HG03066 (cell line): ENCODE results near the gene ACSF3.
"Not testable (repeated sequence)": the region's sequence is repeated elsewhere in the genome, so short reads cannot be mapped to it uniquely, and the experiment has no call there.

Source experiments
- ATAC-seq: cut with Tn5 transposase; IDR thresholded peaks from one replicate; pipeline ENCODE4 v1.9.1; 2021; ENCODE audit warnings: low read depth; ENCODE audit not compliant: unreplicated experiment

ACSF3 gene

DNA sequence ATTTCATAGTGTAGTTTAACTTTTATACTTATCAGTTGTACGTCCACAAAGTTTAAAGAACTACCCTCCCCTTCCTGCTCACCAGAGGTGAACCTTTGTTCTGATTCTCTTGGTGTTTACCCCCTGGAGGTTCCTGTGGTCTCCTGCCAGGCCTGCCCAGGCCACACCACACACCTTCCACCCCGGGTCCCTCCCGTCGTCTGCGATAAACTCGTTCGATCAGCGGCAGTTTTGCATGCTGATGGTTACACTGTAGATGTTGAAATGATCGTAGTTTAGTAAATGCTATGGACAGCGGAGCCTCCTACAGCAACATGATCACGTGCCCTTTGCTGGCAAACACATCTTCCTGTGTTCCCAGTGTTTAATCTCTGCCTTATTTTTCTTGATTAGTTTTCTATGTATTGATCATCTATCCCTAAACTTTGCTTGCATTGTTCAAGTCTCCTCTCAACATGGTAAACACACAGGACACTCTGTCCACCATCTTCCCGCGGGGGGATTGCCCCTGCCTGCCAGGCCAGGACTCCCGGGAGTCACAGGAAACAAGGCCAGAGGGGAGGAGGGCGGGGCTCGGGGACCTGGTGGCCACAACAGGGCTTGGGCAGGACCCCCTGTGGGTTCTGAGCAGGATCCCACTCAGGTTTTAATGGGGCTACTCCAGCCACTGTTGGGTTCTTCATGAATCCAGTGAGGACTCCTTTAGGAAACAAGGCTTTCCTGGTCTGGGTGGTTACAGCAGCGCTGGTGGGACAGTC lies 2.8 kb upstream of the ACSF3 start:
- ATAC-seq: no peak

DNA sequence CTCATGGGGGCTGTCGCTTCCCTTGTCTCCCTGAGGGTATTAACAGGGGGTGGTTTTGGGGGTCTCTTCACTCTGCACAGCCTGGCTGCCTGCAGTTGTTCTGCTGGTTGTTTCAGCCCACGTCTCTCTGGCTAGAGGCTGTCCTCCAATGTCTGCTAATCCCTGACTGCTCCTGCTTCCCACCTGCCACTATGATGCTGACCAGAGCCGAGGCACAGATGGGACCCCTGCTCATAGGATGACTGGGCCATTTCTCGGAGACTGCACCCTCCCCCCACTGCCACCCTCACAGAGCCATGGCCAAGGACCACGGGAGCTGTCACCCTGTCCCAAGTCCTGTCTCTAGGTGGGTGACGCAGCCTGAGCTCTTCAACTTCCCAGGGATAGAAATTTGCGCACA lies 1.6 kb upstream of the ACSF3 start:
- no peak for ATAC-seq

DNA sequence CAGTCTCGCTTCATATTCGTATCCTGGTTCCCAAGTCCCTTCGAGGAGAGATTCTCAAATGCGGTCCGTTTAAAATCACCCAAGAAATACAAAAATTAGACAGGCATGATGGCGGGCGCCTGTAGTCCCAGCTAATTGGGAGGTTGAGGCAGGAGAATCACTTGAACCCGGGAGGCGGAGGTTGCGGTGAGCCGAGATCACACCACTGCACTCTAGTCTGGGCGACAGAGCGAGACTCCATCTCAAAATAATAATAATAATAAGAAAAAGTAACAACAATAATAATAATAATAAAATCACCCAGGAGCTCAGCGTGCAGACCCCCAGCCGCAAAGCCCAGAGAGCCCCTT lies 425 bp upstream of the ACSF3 start:
- ATAC-seq: not testable (repeated sequence)

DNA sequence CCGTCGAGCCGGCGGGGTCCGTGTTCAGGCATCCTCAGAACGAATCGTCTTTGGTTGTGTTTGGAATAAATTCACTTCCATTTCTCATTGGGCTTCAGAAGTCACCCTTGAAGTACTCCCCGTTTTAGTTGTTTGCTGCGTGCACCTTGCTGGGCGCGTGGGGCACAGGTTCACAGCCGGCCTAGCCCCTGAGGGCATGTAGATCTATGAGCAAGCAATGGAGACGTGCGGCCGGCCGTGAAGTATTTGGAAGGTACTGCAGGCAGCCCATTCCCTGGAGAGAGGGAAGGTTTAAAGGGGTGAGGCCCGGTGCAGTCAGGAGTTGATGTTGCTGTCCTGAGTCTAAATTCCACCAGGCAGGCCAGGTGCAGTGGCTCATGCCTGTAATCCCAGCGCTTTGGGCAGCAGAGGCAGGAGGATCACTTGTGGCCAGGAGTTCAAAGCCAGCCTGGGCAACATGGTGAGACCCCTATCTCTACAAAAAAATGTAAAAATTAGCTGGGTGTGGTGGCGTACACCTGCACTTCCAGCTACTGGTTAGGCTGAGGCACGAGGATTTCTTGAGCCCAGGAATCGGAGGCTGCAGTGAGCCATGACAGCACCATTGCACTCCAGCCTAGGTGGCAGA lies 714 bp downstream of the ACSF3 start:
- ATAC-seq: no peak

DNA sequence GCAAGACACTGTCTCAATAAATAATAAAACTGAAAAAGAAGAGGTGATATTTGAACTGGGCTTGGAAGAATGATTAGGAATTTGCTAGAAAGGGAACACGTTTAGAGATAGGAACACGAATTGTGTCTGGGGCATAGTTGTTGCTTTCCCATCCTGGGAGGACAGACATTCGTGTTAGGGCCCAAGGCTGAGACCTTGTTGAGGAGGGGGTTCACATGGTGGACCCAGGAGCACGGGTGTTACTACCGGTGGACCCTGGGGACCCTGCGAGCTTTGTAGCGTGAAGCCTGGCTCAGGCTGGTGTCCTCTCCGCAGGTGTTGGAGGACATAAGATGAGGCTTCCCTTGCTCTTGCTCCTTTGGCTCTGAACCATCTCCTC lies 1.2 kb downstream of the ACSF3 start:
- ATAC-seq: no peak

DNA sequence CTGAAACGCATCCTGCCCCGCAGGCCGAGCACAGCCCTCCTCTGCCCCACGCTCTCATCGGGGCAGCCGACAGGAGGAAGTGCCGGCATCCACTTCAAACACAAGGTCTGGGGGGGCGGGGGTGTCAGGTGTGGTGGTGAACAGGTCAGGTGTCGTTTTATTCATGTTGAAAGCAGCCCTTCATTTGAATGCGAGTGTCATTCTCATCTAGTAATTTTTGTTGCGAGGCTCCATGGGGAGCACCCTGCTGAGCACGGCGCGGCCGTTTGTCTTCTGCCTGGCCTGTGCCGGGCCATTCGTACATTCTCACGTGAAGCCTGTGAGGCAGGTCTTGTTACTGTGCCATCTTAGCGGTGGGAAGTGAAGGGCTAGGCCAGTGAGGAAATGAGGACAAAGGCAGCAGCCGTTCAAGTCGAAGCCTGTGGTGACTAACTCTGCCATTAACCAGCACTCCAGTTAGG lies 1.9 kb downstream of the ACSF3 start:
- no peak for ATAC-seq

DNA sequence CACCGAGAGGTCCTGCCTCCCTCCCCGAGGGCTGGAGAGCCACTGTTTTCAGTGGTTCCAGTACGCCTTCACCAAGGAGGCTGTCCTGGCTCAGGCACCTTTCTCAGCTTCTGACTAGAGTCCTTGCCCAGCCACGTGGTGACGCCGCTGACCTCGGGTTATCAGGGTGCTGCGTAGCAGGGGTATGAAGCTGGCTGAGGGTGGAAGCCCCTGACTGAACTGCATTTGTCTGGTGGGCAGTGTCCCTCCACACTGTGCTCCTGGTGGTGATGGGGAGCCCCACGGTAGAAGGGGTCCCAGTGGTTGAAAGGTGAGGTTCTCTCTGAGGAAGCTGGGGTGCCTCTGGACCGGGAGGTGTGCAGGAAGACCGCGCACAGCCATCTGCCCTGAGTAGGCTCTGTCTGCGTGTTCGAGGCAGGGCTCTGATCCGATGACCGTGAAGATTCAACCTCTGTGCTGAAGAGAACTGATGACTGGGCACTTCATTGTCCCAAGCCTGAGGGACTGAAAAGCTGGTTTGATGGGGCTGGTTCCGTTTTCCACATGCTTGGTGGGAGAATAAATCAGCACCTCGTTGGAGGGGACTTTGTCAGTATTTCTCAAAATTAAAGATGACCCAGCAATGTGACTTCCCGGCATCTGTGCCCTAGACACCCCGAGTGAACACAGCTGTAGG lies 2.5 kb downstream of the ACSF3 start:
- no peak for ATAC-seq

DNA sequence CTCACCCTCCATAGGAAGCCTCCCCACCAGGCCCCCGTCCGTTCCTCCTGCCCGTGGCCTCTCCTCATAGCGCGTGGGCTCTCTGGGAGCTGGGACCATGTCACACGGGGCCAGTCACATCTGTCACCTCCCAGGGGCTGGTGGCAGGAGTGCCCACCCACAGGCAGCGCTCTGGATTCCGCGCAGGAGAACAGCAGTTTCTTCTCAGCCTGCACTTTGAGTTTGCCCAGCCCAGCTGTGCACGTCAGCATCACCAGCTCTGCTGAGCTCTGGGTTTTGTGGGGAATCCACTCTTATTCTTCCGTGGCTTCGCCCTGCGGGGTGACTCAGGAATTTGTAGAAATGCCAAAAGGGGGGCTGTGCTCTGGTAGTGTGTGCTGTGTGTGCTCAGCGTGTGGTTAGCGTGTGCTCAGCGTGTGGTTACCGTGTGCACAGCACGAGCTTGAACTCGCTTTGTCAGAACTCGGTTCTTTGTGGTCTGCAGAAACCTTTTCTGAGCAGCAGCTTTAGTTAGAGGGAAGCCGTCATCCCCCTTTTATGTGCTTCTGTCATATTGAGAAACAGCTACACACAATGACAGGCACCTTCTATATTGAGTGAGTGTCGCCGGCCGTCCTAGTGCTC lies 3.2 kb downstream of the ACSF3 start:
- ATAC-seq: no peak

DNA sequence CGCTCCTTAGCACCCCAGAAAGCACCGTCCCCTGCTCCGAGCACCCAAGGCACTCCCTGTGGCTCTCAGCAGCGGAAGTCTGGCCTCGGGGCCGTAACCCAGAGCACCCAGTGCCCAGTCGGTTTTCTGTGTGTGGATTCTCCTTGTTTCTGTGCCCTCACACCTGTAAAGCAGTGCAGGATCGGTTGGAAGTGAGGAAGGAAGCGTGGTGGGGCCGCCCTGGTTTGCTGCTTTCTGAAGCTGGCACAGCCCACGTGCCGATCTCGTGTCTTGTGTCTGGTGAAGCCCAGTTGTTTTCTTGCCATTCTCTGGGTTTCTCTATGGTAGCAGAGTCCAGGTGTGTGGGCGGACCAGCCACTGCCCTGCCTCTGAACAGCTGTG lies 3.7 kb downstream of the ACSF3 start:
- no peak for ATAC-seq

DNA sequence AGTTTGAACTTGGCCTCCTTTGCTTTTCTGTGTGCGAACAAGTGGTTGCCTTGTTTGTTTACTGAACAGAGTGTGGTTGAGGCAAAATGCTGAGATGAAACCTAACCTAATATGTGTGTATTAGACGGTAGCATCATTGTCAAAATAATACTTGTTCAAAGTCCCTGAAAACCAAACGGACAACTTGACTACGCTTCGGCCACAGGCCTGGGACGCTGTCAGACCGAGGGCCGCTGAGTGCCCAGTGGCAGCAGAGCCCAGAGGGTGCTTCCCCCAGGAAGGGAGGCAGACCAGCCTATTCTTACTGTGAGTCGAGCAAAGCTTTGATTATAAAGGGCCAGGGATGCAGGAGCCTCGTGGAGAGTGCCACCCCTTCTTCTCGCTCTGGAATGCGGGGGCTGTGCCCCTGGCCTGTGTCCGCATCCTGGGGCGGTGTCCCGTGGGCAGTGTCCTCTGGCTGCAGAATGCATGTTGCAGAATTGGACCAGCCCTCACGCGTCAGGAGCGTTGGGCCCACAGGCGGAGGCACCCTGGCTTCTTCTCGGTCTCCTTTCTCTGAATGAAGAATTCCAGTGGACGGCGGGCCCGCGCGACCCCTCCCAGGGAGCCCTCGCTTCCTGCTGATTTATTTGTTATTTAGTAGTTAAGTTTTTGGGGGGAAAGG lies 5.2 kb downstream of the ACSF3 start:
- ATAC-seq: no peak

DNA sequence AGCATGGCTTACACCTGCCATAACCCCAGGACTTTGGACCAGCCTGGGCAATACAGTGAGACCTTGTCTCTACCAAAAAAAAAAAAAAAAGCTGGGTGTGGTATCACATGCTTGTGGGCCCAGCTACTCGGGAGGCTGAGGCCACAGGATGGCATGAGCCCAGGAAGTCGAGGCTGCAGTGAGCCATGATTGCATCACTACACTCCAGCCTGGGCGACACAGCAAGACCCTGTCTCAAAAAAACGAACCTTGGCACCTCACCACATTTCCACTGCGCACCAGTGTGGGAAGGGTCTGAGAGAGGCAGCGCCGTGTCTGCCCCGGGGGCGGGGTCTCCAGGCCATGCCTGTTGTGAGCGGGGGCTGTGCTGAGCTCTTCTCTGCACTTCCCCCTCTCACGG lies 6.3 kb downstream of the ACSF3 start:
- no peak for ATAC-seq

DNA sequence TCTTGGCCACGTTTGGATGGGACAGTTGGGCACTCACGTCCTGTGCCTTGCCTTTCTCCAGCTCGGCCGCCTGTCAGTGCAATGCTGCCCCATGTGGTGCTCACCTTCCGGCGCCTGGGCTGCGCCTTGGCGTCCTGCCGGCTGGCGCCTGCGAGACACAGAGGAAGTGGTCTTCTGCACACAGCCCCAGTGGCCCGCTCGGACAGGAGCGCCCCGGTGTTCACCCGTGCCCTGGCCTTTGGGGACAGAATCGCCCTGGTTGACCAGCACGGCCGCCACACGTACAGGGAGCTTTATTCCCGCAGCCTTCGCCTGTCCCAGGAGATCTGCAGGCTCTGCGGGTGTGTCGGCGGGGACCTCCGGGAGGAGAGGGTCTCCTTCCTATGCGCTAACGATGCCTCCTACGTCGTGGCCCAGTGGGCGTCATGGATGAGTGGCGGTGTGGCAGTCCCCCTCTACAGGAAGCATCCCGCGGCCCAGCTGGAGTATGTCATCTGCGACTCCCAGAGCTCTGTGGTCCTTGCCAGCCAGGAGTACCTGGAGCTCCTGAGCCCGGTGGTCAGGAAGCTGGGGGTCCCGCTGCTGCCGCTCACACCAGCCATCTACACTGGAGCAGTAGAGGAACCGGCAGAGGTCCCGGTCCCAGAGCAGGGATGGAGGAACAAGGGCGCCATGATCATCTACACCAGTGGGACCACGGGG lies 7.1 kb downstream of the ACSF3 start:
- ATAC-seq: no peak

DNA sequence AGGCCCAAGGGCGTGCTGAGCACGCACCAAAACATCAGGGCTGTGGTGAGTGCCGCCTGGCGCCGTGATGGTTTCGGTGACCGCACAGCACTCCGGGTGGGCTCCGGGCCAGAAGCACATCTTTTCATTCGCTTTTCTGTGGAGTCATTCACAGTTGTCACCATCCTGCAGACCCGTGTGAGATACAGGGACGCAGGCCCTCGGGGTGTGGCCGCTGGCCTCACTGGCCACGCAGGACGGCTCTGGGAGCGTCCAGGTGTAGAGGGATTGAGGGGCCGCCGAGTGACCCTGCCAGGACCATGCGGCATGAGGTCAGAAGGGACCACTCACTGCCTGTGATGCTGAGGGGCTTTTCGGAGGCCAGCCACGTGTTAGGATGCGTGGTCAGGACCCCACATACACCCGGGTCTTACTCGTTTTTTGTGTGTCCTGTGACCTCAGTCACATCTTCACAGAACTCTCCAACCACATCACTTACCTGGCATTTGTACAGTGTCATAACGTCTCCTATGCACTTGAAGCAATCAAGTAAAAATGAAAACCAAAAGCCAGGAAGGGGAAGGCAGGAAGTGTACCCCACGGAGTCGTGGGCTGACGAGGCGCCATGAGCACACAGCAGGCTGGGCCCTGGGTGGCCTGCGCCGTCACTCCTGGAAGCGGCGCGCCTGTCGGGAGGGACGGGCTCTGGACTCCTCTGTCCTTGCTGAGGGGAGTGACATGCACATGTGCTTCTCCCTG lies 7.8 kb downstream of the ACSF3 start:
- no peak for ATAC-seq

DNA sequence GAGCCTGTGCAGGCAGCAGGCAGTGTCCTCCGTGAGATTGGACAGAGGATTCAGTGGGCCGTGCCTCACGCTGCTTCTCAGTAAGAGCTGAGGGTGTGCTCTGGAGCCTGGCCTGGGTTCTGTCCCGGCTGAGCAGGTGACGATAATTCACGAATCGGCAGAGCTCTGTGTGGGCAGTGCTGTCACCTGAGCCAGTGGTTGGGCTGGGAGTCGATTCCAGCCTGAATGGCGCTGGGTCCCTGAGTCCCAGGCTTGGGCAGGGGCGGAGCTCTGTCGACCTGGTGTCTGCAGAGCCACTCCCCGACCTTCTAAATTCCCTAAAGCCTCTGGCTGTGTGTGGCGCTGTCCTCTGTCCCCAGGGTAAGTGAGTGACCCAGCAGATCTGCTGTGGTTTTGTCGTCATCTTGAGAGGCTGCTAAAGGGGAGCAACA lies 8.4 kb downstream of the ACSF3 start:
- ATAC-seq: no peak

DNA sequence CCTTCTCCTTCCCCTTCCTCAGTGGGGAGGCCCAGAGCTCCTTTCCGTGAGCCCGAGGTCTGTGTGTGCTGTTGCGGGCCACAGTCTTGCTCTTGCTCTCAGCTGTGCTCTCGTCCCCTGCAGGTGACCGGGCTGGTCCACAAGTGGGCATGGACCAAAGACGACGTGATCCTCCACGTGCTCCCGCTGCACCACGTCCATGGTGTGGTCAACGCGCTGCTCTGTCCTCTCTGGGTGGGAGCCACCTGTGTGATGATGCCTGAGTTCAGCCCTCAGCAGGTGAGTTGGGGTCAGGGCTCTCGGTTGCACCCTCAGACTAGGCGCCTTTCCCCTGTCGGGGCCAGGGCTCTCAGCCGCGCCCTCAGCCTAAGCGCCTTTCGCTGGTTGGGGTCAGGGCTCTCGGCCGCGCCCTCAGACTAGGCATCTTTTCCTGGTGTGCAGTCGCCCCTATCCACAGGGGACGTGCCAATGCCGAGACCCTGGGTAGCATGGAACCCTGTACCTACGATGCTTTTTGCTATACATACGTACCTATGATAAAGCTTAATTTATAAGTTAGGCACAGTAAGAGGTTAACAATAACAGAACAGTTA lies 8.9 kb downstream of the ACSF3 start:
- ATAC-seq: no peak

DNA sequence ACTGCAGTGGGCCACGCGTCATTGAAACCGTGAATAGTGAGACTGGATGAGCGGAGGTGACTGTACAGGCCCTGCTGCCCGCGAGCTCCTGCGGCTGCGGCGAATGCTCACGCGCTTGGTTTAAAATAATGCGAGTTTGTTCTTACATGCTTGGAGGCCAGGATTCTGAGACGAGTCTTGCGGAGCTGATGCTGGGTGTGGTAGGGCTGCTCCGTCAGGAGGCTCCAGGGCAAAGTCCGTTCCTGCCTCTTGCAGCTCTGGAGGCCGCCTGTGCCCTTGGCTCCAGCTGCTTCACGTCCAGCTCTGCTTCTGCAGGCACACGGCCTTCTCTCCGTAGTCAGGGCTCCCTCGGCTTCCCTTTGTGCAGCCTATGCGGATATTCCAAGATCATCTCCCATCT lies 9.5 kb downstream of the ACSF3 start:
- no peak for ATAC-seq

DNA sequence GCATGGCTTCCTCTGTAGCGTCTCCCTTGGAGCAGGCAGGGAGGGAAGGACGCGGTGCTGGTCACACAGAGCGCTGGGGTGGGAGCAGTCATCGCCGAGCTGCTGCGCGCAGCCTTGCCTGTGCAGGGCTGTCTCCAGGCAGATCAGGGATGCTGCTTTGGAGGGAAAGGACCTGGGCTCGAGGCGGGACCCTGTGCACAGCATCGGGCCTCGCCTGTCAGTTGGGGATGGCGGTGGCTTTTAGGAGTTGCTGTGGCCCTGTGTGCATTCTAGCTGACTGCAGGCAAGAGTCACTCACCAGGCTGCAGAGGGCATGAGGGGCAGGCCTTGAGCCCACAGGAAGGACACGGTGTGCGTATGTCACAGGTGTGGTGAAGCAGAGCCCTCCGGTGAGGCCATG lies 10.1 kb downstream of the ACSF3 start:
- ATAC-seq: no peak

DNA sequence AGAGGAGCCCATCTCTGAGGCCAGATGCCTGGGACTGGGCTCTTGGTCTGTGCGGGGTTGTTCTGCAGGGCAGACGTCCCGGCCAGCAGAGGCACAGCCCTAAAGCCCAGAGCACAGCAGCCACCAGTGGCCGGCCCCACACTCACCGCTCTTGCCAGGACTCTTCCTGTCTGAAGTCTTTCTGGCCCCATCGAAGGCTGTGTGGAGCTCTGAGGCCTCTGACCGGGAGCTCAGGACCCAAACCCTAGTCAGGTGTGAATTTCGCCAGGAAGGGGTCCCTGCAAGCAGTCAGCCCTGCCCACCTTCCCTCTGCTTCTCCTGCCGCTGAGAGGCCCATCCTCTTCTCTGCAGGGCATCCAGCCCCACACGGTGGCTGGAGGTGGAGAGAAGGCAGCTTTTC lies 10.7 kb downstream of the ACSF3 start:
- ATAC-seq: no peak

DNA sequence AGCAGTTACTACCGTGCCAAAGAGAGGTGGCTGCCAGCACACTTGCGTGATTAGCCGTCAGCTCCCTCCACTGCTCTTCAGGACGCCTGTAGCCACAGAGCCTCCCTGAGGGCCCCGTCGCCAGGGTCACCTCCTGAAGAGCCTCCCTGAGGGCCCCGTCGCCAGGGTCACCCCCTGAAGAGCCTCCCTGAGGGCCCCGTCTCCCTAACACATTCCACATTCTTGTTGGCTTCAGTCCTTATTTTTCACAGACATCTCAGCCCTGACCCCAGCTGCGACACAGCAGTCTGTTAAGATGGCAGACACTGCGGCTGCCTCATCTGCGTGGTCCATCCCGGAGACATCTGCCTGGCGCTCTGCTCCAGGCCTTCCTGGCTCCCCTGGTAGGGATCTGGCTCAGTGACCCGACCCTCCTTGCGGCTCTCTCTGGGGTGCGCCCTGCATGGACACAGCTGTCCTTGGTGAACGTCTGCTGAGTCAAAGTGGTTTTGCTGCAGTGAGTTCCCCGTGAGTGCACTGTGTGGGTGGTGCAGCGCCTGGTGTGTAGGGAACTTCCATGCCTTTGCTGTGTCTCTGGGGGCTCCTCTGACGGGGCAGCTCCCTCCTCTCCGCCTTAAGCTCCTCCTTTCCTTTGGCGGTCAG lies 11.4 kb downstream of the ACSF3 start:
- ATAC-seq: no peak
